ENCODE measurements around the gene DNM3. TPM values are rescaled to one million over a fixed set of nuclear protein-coding genes. Genes with fewer than 3 reads are reported as not detected.

DNM3 gene
- total RNA-seq, 1 donor from 2014 or later, result 4.7 TPM

GRCh38 chr1:171896936-171897703, 55.8 kb downstream of the DNM3 start:
- DNase-seq (ENCODE audit: low read depth) (no peak), FAIRE-seq (no peak)
- H3K9me3 Mint-ChIP-seq (ENCODE audit: unreplicated experiment), result peaks cover 2% of the 10 kb centered on the region
- no peak overlapping the region for H3K4me3 ChIP-seq (ENCODE audit: insufficient read depth, low read depth, low read length)
- TF ChIP-seq EZH2 (IDR thresholded peaks at IDR 0.05; ENCODE audit: insufficient read depth, low read length) (no peak), CTCF (IDR thresholded peaks at IDR 0.05; ENCODE audit: insufficient read depth, low read depth, low read length) (no peak)
- no peaks in the 10 kb centered on the region for H3K9me3 ChIP-seq (ENCODE audit: insufficient read depth, low read depth, low read length)
- H3K4me1 Mint-ChIP-seq (ENCODE audit: low read depth, unreplicated experiment), result peaks cover 20% of the 10 kb centered on the region
- H3K4me3 Mint-ChIP-seq (ENCODE audit: unreplicated experiment), result no peak overlapping the region
- H3K36me3 Mint-ChIP-seq (ENCODE audit: low read depth, unreplicated experiment), result peaks cover 5% of the 10 kb centered on the region
- H3K9ac ChIP-seq (ENCODE audit: low read length), result no peak overlapping the region
- no peak overlapping the region for H2AFZ ChIP-seq (ENCODE audit: low read depth, low read length)
- H3K27me3 ChIP-seq (ENCODE audit: insufficient read depth, low read length), result no peaks in the 10 kb centered on the region
- no peak overlapping the region for H3K4me2 ChIP-seq (ENCODE audit: low read length)
- no peaks in the 10 kb centered on the region for H3K4me1 ChIP-seq (ENCODE audit: insufficient read depth, low read length)
- no peaks in the 10 kb centered on the region for H3K27me3 Mint-ChIP-seq (ENCODE audit: low read depth, unreplicated experiment)
- H3K36me3 ChIP-seq (ENCODE audit: insufficient read depth, low read length), result no peaks in the 10 kb centered on the region
- no peak overlapping the region for H3K27ac Mint-ChIP-seq (ENCODE audit: unreplicated experiment)
- no peak overlapping the region for H3K27ac ChIP-seq (ENCODE audit: low read depth, low read length)
- no peaks in the 10 kb centered on the region for H3K79me2 ChIP-seq (ENCODE audit: insufficient read depth, low read length)
- H4K20me1 ChIP-seq (ENCODE audit: insufficient read depth, low read length), result no peaks in the 10 kb centered on the region

- no peak for TF ChIP-seq CTCF (IDR thresholded peaks at IDR 0.05; ENCODE audit: insufficient read depth, low read depth, low read length)
- TF ChIP-seq EZH2 (IDR thresholded peaks at IDR 0.05; ENCODE audit: insufficient read depth, low read length), result no peak
- no peak overlapping the region for H3K4me3 ChIP-seq (ENCODE audit: insufficient read depth, low read depth, low read length)
- H3K9me3 Mint-ChIP-seq (ENCODE audit: unreplicated experiment), result no peaks in the 10 kb centered on the region
- no peaks in the 10 kb centered on the region for H3K27me3 ChIP-seq (ENCODE audit: insufficient read depth, low read length)
- H4K20me1 ChIP-seq (ENCODE audit: insufficient read depth, low read length), result no peaks in the 10 kb centered on the region
- no peaks in the 10 kb centered on the region for H3K9me3 ChIP-seq (ENCODE audit: insufficient read depth, low read depth, low read length)
- H3K4me1 ChIP-seq (ENCODE audit: insufficient read depth, low read length), result no peaks in the 10 kb centered on the region
- H3K9ac ChIP-seq (ENCODE audit: low read length), result no peak overlapping the region
- DNase-seq (ENCODE audit: low read depth) (peak; percentile 27), FAIRE-seq (no peak)
- peak overlapping the region; percentile 74 for H2AFZ ChIP-seq (ENCODE audit: low read depth, low read length)
- peaks cover 4% of the 10 kb centered on the region for H3K36me3 Mint-ChIP-seq (ENCODE audit: low read depth, unreplicated experiment)
- no peak overlapping the region for H3K4me3 Mint-ChIP-seq (ENCODE audit: unreplicated experiment)
- no peaks in the 10 kb centered on the region for H3K79me2 ChIP-seq (ENCODE audit: insufficient read depth, low read length)
- H3K27ac ChIP-seq (ENCODE audit: low read depth, low read length), result no peak overlapping the region
- H3K27ac Mint-ChIP-seq (ENCODE audit: unreplicated experiment), result peak overlapping the region; percentile 96
- no peaks in the 10 kb centered on the region for H3K27me3 Mint-ChIP-seq (ENCODE audit: low read depth, unreplicated experiment)
- no peaks in the 10 kb centered on the region for H3K36me3 ChIP-seq (ENCODE audit: insufficient read depth, low read length)
- peaks cover 22% of the 10 kb centered on the region for H3K4me1 Mint-ChIP-seq (ENCODE audit: low read depth, unreplicated experiment)
- peak overlapping the region; percentile 49 for H3K4me2 ChIP-seq (ENCODE audit: low read length)
Measured at GRCh38 chr1:171898941-171899340, 57.6 kb downstream of the DNM3 start.

GRCh38 chr1:171899838-171900237, 58.5 kb downstream of the DNM3 start:
- no peak for FAIRE-seq
- no peak overlapping the region for H3K27ac ChIP-seq (ENCODE audit: low read depth, low read length)
- no peaks in the 10 kb centered on the region for H3K79me2 ChIP-seq (ENCODE audit: insufficient read depth, low read length)
- peaks cover 2% of the 10 kb centered on the region for H3K36me3 Mint-ChIP-seq (ENCODE audit: low read depth, unreplicated experiment)
- no peaks in the 10 kb centered on the region for H3K4me1 ChIP-seq (ENCODE audit: insufficient read depth, low read length)
- no peaks in the 10 kb centered on the region for H3K27me3 ChIP-seq (ENCODE audit: insufficient read depth, low read length)
- H3K4me3 ChIP-seq (ENCODE audit: insufficient read depth, low read depth, low read length), result no peak overlapping the region
- no peak overlapping the region for H2AFZ ChIP-seq (ENCODE audit: low read depth, low read length)
- H3K4me3 Mint-ChIP-seq (ENCODE audit: unreplicated experiment), result no peak overlapping the region
- H4K20me1 ChIP-seq (ENCODE audit: insufficient read depth, low read length), result no peaks in the 10 kb centered on the region
- no peak for TF ChIP-seq CTCF (IDR thresholded peaks at IDR 0.05; ENCODE audit: insufficient read depth, low read depth, low read length)
- TF ChIP-seq EZH2 (IDR thresholded peaks at IDR 0.05; ENCODE audit: insufficient read depth, low read length), result no peak
- no peak overlapping the region for H3K9ac ChIP-seq (ENCODE audit: low read length)
- H3K9me3 ChIP-seq (ENCODE audit: insufficient read depth, low read depth, low read length), result no peaks in the 10 kb centered on the region
- H3K36me3 ChIP-seq (ENCODE audit: insufficient read depth, low read length), result no peaks in the 10 kb centered on the region
- no peaks in the 10 kb centered on the region for H3K27me3 Mint-ChIP-seq (ENCODE audit: low read depth, unreplicated experiment)
- peaks cover 22% of the 10 kb centered on the region for H3K4me1 Mint-ChIP-seq (ENCODE audit: low read depth, unreplicated experiment)
- H3K9me3 Mint-ChIP-seq (ENCODE audit: unreplicated experiment), result peaks cover 4% of the 10 kb centered on the region
- no peak overlapping the region for H3K4me2 ChIP-seq (ENCODE audit: low read length)
- DNase-seq (ENCODE audit: low read depth), result no peak
- H3K27ac Mint-ChIP-seq (ENCODE audit: unreplicated experiment), result no peak overlapping the region
